Liver (tissue), 3 donors: ENCODE results near the gene CAPN3.

ENCODE experiments used
- ATF3 ChIP-seq: IDR thresholded peaks from 2 replicates; pipeline ENCODE4 v1.6.1; 2016; ENCODE audit warnings: antibody characterized with exemption
- CTCF ChIP-seq: fragments of 150-350 bp; IDR thresholded peaks from 2 replicates; pipeline ENCODE4 v1.5.1; 2017; ENCODE audit warnings: improper control_type of control experiment, low read depth, low read length; ENCODE audit not compliant: missing input control
- FOXA1 ChIP-seq: IDR thresholded peaks from 2 replicates; pipeline ENCODE4 v1.6.1; 2016; ENCODE audit warnings: antibody characterized with exemption
- JUND ChIP-seq, 2 donors: IDR thresholded peaks; 2 replicates each; pipeline ENCODE4 v1.6.1; 2016; ENCODE audit warnings: antibody characterized with exemption in 2 of 2
- MAX ChIP-seq: IDR thresholded peaks from 2 replicates; pipeline ENCODE4 v1.6.1; 2016; ENCODE audit warnings: antibody characterized with exemption
- NR2F2 ChIP-seq: IDR thresholded peaks from 2 replicates; pipeline ENCODE4 v1.6.1; 2016; ENCODE audit warnings: antibody characterized with exemption
- TAF1 ChIP-seq: conservative IDR thresholded peaks from 2 replicates; pipeline ENCODE4 v1.6.1; 2016; ENCODE audit warnings: antibody characterized with exemption, mild to moderate bottlenecking
- YY1 ChIP-seq: IDR thresholded peaks from 2 replicates; pipeline ENCODE4 v1.6.1; 2016; ENCODE audit warnings: antibody characterized with exemption, mild to moderate bottlenecking
- donor health status: healthy.
- donor health status: healthy.

GRCh38 chr15:42359249-42359648 is at the start of gene CAPN3:
- no peak for TF ChIP-seq JUND (IDR thresholded peaks at IDR 0.05)
- no peak for TF ChIP-seq YY1
- TF ChIP-seq CTCF = no peak
- no peak for TF ChIP-seq MAX
- TF ChIP-seq NR2F2 = no peak
- TF ChIP-seq TAF1 = no peak
- TF ChIP-seq ATF3 = no peak
- no peak for TF ChIP-seq FOXA1
